NB4 (cell line): ENCODE measurements around the gene RGS4.

Source experiments
- DNase-seq: peaks from one replicate; pipeline ENCODE4 v3.0.0; 2010; ENCODE audit warnings: low read depth
- H3K4me3 ChIP-seq: one replicate; pipeline ENCODE4 v1.5.1; 2011; ENCODE audit warnings: mild to moderate bottlenecking, low read depth, low read length, moderate library complexity
- MYC ChIP-seq: IDR thresholded peaks from 2 replicates; pipeline ENCODE4 v1.6.1; 2011; ENCODE audit warnings: low read depth, low read length
- POLR2A ChIP-seq: IDR thresholded peaks from 2 replicates; pipeline ENCODE4 v1.6.1; 2011; ENCODE audit warnings: mild to moderate bottlenecking; ENCODE audit not compliant: insufficient read length; ENCODE audit errors: extremely low read depth
- TF ChIP-seq, protein P1 (sequence below): IDR thresholded peaks from 2 replicates; pipeline ENCODE4 v1.6.1; 2011; ENCODE audit warnings: low read depth, low read length
- TF ChIP-seq, protein P2 (sequence below): IDR thresholded peaks from one replicate; pipeline ENCODE4 v1.5.1; 2012; ENCODE audit warnings: low read depth, low read length

Gene RGS4

DNA sequence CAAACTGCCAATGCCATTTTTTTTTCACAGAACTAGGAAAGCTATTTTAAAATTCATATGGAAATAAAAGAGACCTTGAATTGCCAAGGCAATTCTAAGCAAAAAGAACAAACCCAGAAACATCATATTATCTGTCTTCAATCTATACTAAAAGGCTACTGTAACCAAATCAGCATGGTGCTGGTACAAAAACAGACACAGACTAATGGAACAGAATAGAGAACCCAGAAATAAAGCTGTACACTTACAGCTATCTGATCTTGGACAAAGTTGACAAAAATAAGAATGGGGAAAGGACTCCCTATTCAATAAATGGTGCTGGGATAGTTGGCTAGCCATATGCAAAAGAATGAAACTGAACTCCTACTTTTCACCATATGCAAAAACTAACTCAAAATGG is 50.5 kb downstream of the RGS4 start:
- TF ChIP-seq, protein P1, sequence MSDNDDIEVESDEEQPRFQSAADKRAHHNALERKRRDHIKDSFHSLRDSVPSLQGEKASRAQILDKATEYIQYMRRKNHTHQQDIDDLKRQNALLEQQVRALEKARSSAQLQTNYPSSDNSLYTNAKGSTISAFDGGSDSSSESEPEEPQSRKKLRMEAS: no peak
- TF ChIP-seq, protein P2, sequence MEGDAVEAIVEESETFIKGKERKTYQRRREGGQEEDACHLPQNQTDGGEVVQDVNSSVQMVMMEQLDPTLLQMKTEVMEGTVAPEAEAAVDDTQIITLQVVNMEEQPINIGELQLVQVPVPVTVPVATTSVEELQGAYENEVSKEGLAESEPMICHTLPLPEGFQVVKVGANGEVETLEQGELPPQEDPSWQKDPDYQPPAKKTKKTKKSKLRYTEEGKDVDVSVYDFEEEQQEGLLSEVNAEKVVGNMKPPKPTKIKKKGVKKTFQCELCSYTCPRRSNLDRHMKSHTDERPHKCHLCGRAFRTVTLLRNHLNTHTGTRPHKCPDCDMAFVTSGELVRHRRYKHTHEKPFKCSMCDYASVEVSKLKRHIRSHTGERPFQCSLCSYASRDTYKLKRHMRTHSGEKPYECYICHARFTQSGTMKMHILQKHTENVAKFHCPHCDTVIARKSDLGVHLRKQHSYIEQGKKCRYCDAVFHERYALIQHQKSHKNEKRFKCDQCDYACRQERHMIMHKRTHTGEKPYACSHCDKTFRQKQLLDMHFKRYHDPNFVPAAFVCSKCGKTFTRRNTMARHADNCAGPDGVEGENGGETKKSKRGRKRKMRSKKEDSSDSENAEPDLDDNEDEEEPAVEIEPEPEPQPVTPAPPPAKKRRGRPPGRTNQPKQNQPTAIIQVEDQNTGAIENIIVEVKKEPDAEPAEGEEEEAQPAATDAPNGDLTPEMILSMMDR: no peak
- TF ChIP-seq POLR2A (no peak), MYC (no peak)
- no peak overlapping the region for H3K4me3 ChIP-seq
- DNase-seq: no peak

DNA sequence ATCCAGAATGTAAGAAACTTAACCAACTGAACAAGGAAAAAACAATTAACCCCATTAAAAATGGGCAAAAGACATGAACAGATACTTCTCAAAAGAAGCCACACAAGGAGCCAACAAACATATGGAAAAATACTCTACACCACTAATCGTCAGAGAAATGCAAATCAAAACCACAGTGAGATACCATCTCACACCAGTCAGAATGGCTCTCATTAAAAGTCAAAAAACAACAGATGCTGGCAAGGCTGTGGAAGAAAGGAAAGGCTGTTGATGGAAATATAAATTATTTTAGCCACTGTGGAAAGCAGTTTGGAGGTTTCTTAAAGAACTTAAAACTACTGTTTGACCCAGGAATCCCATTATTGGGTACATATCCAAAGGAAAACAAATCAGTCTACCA is 51.2 kb downstream of the RGS4 start:
- no peak overlapping the region for H3K4me3 ChIP-seq
- no peak for TF ChIP-seq POLR2A
- TF ChIP-seq, protein P2: no peak
- TF ChIP-seq, protein P1: no peak
- no peak for TF ChIP-seq MYC
- DNase-seq: no peak

DNA sequence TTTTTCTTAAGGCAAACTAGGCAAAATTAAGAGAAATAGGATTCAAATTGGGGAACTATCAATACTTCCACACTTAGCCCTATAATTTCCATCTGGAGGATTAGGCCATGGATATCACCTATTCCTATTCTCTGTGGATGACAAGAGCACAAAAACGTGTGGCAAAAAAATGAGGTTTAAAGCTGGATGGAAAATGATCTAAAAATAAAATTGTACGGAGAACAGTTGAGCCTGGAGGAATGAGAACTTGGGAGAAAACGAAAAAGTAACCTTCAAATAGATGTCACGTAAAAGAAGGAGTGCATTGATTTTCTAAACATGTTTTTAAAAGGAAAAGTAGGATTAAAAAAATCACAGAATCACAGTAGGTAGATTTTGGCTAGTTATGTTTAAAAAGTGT is 55.7 kb downstream of the RGS4 start:
- no peak for TF ChIP-seq POLR2A
- TF ChIP-seq, protein P2: no peak
- TF ChIP-seq MYC: no peak
- TF ChIP-seq, protein P1: no peak
- no peak overlapping the region for H3K4me3 ChIP-seq
- DNase-seq: no peak
